Upper lobe of left lung (tissue), 4 donors: ENCODE measurements around the gene ADD2.

Source experiments
- CTCF ChIP-seq, 6 experiments: fragments of 450-650 bp in 4 of 6; fragments of 200-600 bp in 2 of 6; sonication (generic) in 2 of 6; IDR thresholded peaks; one replicate each; pipeline ENCODE4 v1.5.1; 2016 to 2019; ENCODE audit warnings: antibody characterized with exemption in 6 of 6
- POLR2AphosphoS5 ChIP-seq, 2 donors: sonication (generic); formaldehyde crosslinking; IDR thresholded peaks; one replicate each; pipeline ENCODE4 v1.5.1; 2017; ENCODE audit warnings: antibody characterized with exemption in 2 of 2

GRCh38 chr2:70759446-70759845 lies 8.6 kb downstream of the ADD2 start:
- TF ChIP-seq CTCF (IDR thresholded peaks at IDR 0.05) (no peak), POLR2AphosphoS5 (IDR thresholded peaks at IDR 0.05) (no peak)
